T-cell (primary cell): ENCODE data around the gene DCTPP1. TPM values are rescaled to one million over a fixed set of nuclear protein-coding genes. Genes with fewer than 3 reads are reported as not detected.
"Not testable (repeated sequence)": the region's sequence is repeated elsewhere in the genome, so short reads cannot be mapped to it uniquely, and the experiment has no call there.

Source experiments
- ATAC-seq, 4 experiments: fragments of 200-7000 bp in 3 of 4; fragments of 150-1000 bp in 1 of 4; cut with Tn5 transposase; replicated peaks in 1 of 4; 1 replicate in 3 of 4; 2 replicates in 1 of 4; pipeline ENCODE4 v1.10.0; 2021; ENCODE audit warnings: moderate library complexity in 3 of 4, mild to moderate bottlenecking in 2 of 4, moderate number of reproducible peaks in 1 of 4
- CTCF ChIA-PET, 2 donors: fragments of 300-600 bp; sonication (Branson Sonifier 250); formaldehyde crosslinking; loops; one replicate each; lab custom pipeline; 2022; ENCODE audit warnings: antibody characterized with exemption in 2 of 2; lab: Charles Lee
- POLR2A ChIA-PET, 2 donors: fragments of 300-600 bp; sonication (Branson Sonifier 250); formaldehyde crosslinking; loops; one replicate each; lab custom pipeline; 2022; ENCODE audit warnings: antibody characterized with exemption in 2 of 2; lab: Charles Lee
- DNase-seq, 35 experiments: peaks; one replicate each; pipeline versions ENCODE4 v3.0.0 to v3.0.0-alpha.2; 2013 to 2023
- H3K27ac ChIP-seq: one replicate; pipeline ENCODE4 v1.5.1; 2013; ENCODE audit warnings: low read length
- H3K27me3 ChIP-seq, 2 experiments: replicated peaks in 1 of 2; 1 replicate in 1 of 2; 2 replicates in 1 of 2; pipeline versions ENCODE4 v1.6.1 to v1.7.0; 2013; ENCODE audit warnings: low read length in 1 of 2, mixed read lengths in 1 of 2; ENCODE audit not compliant: control insufficient read depth in 2 of 2, insufficient read depth in 2 of 2; ENCODE audit errors: extremely low read depth in 1 of 2
- H3K36me3 ChIP-seq, 2 donors: 1 replicate in 1 of 2; 2 replicates in 1 of 2; pipeline versions ENCODE4 v1.6.1 to v1.7.0; 2013; ENCODE audit warnings: low read length in 1 of 2; ENCODE audit not compliant: control insufficient read depth in 2 of 2, insufficient read depth in 1 of 2; ENCODE audit errors: extremely low read depth in 1 of 2
- H3K4me1 ChIP-seq, 2 experiments: 1 replicate in 1 of 2; 2 replicates in 1 of 2; pipeline versions ENCODE4 v1.6.1 to v1.7.0; 2013; ENCODE audit warnings: low read length in 2 of 2, mixed read lengths in 1 of 2; ENCODE audit not compliant: insufficient read depth in 2 of 2, control insufficient read depth in 1 of 2; ENCODE audit errors: extremely low read depth in 1 of 2
- H3K4me3 ChIP-seq, 2 donors: 1 replicate in 1 of 2; 2 replicates in 1 of 2; pipeline versions ENCODE4 v1.5.1 to v1.7.0; 2013; ENCODE audit warnings: mild to moderate bottlenecking in 2 of 2, low read length in 1 of 2, moderate library complexity in 1 of 2; ENCODE audit not compliant: control insufficient read depth in 1 of 2; ENCODE audit errors: extremely low read depth in 1 of 2
- H3K9me3 ChIP-seq: 2 replicates; pipeline ENCODE4 v1.7.0; 2013
- H3K27ac Mint-ChIP-seq, 2 donors: one replicate each; pipeline ENCODE4 v1.8.0; 2020 to 2021; ENCODE audit warnings: mild to moderate bottlenecking in 2 of 2, mixed read lengths in 2 of 2
- H3K27me3 Mint-ChIP-seq, 2 donors: one replicate each; pipeline ENCODE4 v1.8.0; 2021 to 2022; ENCODE audit warnings: mixed read lengths in 2 of 2
- H3K36me3 Mint-ChIP-seq: one replicate; pipeline ENCODE4 v1.8.0; 2021; ENCODE audit warnings: mixed read lengths
- H3K4me1 Mint-ChIP-seq, 3 donors: one replicate each; pipeline ENCODE4 v1.8.0; 2020 to 2022; ENCODE audit warnings: mixed read lengths in 3 of 3, mild to moderate bottlenecking in 1 of 3
- H3K4me3 Mint-ChIP-seq, 3 donors: one replicate each; pipeline ENCODE4 v1.8.0; 2020 to 2022; ENCODE audit warnings: mild to moderate bottlenecking in 3 of 3, mixed read lengths in 3 of 3, moderate library complexity in 3 of 3
- H3K9me3 Mint-ChIP-seq, 3 donors: one replicate each; pipeline ENCODE4 v1.8.0; 2020 to 2022; ENCODE audit warnings: mixed read lengths in 3 of 3
- WGBS: methylation state at CpG from one replicate; pipeline ENCODE4 v1.1.5; 2013; ENCODE audit warnings: missing lambda C conversion rate; ENCODE audit not compliant: insufficient coverage; 5-methylcytosine and 5-hydroxymethylcytosine counted together
- total RNA-seq, 35 experiments: library from RNA in 6 of 35; stranded (reverse) in 6 of 35; fragments of 120-200 nt in 1 of 35; gene quantifications; one replicate each; pipeline versions ENCODE4 v1.2.1 to v1.2.4 and lab custom pipeline; 2013 to 2026

Gene DCTPP1
- total RNA-seq, 5 donors from 2014 or later (not counting 1 experiment from before 2014, with no cell fraction given): 11.2 to 30.6 (median 24.7) TPM

GRCh38 chr16:30397776-30398660 lies 31.8 kb downstream of the DCTPP1 start:
- Histone ChIP-seq H3K4me1 (peaks cover 9 to 67% of the 10 kb centered on the region in 2 experiments), H3K27ac (no peak overlapping the region), H3K36me3 (peaks cover 2 to 18% of the 10 kb centered on the region in 2 donors), H3K9me3 (no peaks in the 10 kb centered on the region), H3K27me3 (peaks cover 0 to 8% of the 10 kb centered on the region in 2 experiments), H3K4me3 (no peak overlapping the region)
- no peak overlapping the region for H3K4me3 Mint-ChIP-seq
- POLR2A ChIA-PET: interaction anchor here in 1 of 2 donors (0.6 kb wide), 1 partner anchor 22 kb away, joined by 3 read pairs; no protein-coding TSS in a partner anchor
- H3K27me3 Mint-ChIP-seq: no peaks in the 10 kb centered on the region
- no peaks in the 10 kb centered on the region for H3K9me3 Mint-ChIP-seq
- CTCF ChIA-PET: no interaction called here
- no peak overlapping the region for H3K27ac Mint-ChIP-seq
- WGBS: 82% methylated on average over 36 of the region's 42 CpGs
- no peak for DNase-seq
- H3K4me1 Mint-ChIP-seq: peaks cover 37 to 50% (median 46%) of the 10 kb centered on the region in 3 donors
- no peaks in the 10 kb centered on the region for H3K36me3 Mint-ChIP-seq
- ATAC-seq: no peak

DNA sequence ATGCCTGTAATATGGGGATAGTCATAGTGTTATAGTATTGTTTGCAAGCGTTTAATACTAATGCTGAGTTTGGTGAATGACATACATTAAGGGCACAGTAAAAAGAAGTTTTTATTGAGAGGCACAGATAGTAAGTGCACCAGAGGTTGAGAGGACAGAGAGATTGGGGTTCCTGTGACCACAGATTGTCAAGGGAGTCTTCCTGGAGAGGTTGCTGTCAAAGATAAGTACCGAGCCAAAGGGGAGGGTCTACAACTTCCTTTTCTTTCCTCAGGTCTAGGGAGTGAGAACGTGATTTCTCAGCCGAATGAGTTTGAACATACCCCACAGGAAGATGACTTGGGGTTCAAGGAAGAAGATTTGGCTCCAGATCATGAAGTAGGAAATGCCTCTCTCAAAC lies 32.8 kb downstream of the DCTPP1 start:
- H3K27ac Mint-ChIP-seq: peak overlapping the region; percentile 39 to 49
- H3K27me3 Mint-ChIP-seq: no peaks in the 10 kb centered on the region
- POLR2A ChIA-PET: no interaction called here

DNA sequence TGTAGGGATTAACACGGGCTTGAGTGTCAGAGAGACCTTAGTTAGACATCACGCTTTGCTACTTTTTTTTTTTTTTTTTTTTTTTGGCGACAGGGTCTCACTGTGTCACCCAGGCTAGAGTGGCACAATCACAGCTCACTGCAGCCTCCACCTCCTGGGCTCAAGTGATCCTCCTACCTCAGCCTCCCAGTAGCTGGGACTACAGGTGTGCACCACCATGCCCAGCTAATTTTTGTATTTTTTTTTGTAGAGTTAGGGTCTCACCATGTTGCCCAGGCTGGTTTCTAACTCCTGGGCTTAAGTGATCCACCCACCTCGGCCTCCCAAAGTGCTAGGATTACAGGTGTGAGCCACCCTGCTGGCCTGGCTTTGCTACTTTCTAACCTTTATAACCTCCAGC lies 33.2 kb downstream of the DCTPP1 start:
- not testable (repeated sequence) for H3K27me3 ChIP-seq, H3K9me3 ChIP-seq, H3K4me3 ChIP-seq, H3K36me3 Mint-ChIP-seq, DNase-seq, H3K27me3 Mint-ChIP-seq, H3K9me3 Mint-ChIP-seq, H3K27ac ChIP-seq, ATAC-seq
- ChIA-PET CTCF (interaction anchor here in 1 of 2 donors (1.2 to 1.9 kb wide), 2 partner anchors 10 to 26 kb away, joined by 3 to 8 read pairs; no protein-coding TSS in a partner anchor), POLR2A (interaction anchor here in 1 of 2 donors (0.5 kb wide), 1 partner anchor 1905 kb away, joined by 5 read pairs; the partner anchor contains the start of gene CLN3)
- peak overlapping the region; percentile 39 to 49 for H3K27ac Mint-ChIP-seq
- peak overlapping the region; percentile 77 to 88 (median 84) for H3K4me3 Mint-ChIP-seq
- H3K36me3 ChIP-seq: peaks cover 2 to 18% of the 10 kb centered on the region in 2 donors
- peaks cover 9 to 67% of the 10 kb centered on the region in 2 experiments for H3K4me1 ChIP-seq
- H3K4me1 Mint-ChIP-seq: peaks cover 35 to 47% (median 43%) of the 10 kb centered on the region in 3 donors
- WGBS: 92% methylated on average over 2 of the region's 4 CpGs

More for the DNA sequence above, 32.8 kb downstream of the DCTPP1 start:
- Histone ChIP-seq H3K36me3 (peaks cover 2 to 18% of the 10 kb centered on the region in 2 donors), H3K27ac (no peak overlapping the region), H3K4me1 (peaks cover 9 to 67% of the 10 kb centered on the region in 2 experiments), H3K4me3 (no peak overlapping the region), H3K9me3 (no peaks in the 10 kb centered on the region), H3K27me3 (peaks cover 0 to 8% of the 10 kb centered on the region in 2 experiments)
- CTCF ChIA-PET: no interaction called here
- no peak for DNase-seq
- ATAC-seq: no peak
- no peaks in the 10 kb centered on the region for H3K9me3 Mint-ChIP-seq
- peak overlapping the region; percentile 77 to 88 (median 84) for H3K4me3 Mint-ChIP-seq
- 78% methylated on average over 1 of the region's 4 CpGs for WGBS
- peaks cover 37 to 50% (median 46%) of the 10 kb centered on the region in 3 donors for H3K4me1 Mint-ChIP-seq
- H3K36me3 Mint-ChIP-seq: no peaks in the 10 kb centered on the region

DNA sequence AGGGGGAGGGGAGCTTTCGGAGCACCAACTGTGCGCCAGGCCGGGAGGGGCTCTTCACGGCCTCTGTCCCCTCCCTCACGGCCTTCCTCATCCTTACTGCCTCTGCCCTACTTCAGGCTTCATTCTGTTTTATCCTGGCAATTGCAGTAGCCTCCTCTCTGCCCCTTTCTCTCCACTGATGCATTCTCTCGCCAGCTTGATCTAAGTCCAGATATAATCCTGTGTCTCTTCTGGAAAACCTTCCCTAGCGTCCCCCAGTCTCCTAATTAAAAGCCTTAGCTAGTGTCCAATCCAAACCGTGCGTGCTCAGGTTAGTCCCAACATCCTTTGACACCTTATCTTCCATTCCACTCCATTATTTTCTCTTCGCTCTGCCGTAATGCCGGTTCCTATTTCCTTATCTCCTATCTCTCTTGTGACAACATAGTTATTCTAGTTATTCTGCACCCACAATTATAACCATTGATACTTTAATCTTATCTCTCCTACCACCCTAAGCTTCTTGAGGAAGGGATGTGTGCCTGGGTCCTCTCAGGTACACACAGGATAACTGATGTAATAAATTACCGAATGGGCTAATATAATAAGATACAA lies 33.7 kb downstream of the DCTPP1 start:
- peak overlapping the region; percentile 77 to 88 (median 84) for H3K4me3 Mint-ChIP-seq
- DNase-seq (no peak), ATAC-seq (peak in 1 of 4 experiments; percentile 10)
- WGBS: 33% methylated on average over 11 of the region's 13 CpGs
- no peaks in the 10 kb centered on the region for H3K36me3 Mint-ChIP-seq
- no peaks in the 10 kb centered on the region for H3K9me3 ChIP-seq
- peaks cover 33 to 42% (median 41%) of the 10 kb centered on the region in 3 donors for H3K4me1 Mint-ChIP-seq
- ChIA-PET POLR2A (interaction anchor here in 1 of 2 donors (0.5 kb wide), 1 partner anchor 1904 kb away, joined by 5 read pairs; the partner anchor contains the start of gene CLN3), CTCF (interaction anchor here in 1 of 2 donors (1.2 to 1.9 kb wide), 4 partner anchors 11 to 25 kb away, joined by 3 to 8 read pairs (median 4); no protein-coding TSS in a partner anchor)
- H3K27me3 ChIP-seq: peaks cover 0 to 8% of the 10 kb centered on the region in 2 experiments
- peak overlapping the region; percentile 69 to 79 for H3K4me3 ChIP-seq
- H3K4me1 ChIP-seq: peaks cover 9 to 65% of the 10 kb centered on the region in 2 experiments
- peak overlapping the region; percentile 67 to 90 for H3K27ac Mint-ChIP-seq
- no peaks in the 10 kb centered on the region for H3K9me3 Mint-ChIP-seq
- H3K27ac ChIP-seq: no peak overlapping the region
- no peaks in the 10 kb centered on the region for H3K27me3 Mint-ChIP-seq
- peaks cover 2 to 18% of the 10 kb centered on the region in 2 donors for H3K36me3 ChIP-seq

DNA sequence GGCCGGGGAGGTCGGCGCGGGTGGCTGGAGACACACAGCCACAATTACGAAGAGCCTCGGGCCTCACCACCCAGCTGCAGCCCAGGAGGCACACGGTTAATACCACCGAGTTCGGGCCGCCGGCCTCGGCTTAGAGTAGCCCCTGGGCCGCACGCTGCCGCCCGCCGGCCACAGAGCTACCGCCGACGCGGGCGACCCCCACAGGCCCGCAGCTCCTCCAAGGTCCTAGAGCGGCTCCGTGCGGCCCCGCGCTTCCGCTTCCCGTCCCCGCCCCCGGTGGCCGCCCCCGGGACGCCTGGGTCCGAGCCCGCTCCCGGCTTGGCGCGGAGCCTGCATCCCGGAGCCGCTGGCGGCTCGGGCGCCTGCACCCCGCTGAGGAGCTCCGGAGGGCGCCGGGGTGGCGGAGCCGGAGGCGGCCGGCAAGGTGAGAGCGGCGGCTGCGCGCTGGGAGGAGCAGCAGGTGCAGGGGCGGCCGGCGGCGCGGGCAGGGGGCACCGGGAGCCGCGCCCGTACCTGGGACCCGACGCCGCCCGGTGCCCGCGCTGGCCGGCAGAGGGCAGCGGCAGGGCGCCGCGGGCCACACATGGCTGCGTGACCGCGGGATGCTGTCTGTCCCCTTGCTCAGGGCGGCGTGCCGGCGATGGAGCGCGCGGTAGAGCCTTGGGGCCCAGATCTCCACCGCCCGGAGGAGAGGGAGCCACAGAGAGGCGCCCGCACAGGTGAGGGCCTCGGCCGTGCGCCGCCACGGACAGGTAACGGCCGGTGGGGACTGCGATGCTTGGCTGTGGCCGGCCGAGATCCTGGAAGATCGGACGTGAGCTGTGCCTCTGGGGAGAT lies 34.5 kb downstream of the DCTPP1 start, which contains the start of gene ZNF48:
TSS of gene ZNF48 (plus strand) at position 266 of the 837 bp plus-strand sequence. CDS start at position 641, 375 bp downstream.
- peak within 1 kb of the TSS; percentile 69 to 79 for H3K4me3 ChIP-seq

More for the DNA sequence above, 34.5 kb downstream of the DCTPP1 start, which contains the start of gene ZNF48:
- Histone ChIP-seq H3K9me3 (no peaks in the 10 kb centered on the region), H3K27me3 (peaks cover 0 to 3% of the 10 kb centered on the region in 2 experiments), H3K27ac (peak within 1 kb of the TSS; percentile 61), H3K4me1 (peaks cover 9 to 58% of the 10 kb centered on the region in 2 experiments), H3K36me3 (peaks cover 2 to 18% of the 10 kb centered on the region in 2 donors)
- peak; percentile 73 to 84 (median 81) for ATAC-seq
- POLR2A ChIA-PET: no interaction called here
- Mint-ChIP-seq H3K9me3 (no peaks in the 10 kb centered on the region), H3K36me3 (no peaks in the 10 kb centered on the region), H3K4me3 (peak within 1 kb of the TSS; percentile 83 to 88 (median 84)), H3K27ac (peak within 1 kb of the TSS; percentile 79 to 90), H3K4me1 (peaks cover 29 to 39% (median 38%) of the 10 kb centered on the region in 3 donors), H3K27me3 (no peaks in the 10 kb centered on the region)
- DNase-seq: peak in 17 of 35 experiments; percentile 12 to 70 (median 47)
- CTCF ChIA-PET: interaction anchor here in 1 of 2 donors (0.7 to 1.9 kb wide), 5 partner anchors 12 to 156 kb away, joined by 3 to 8 read pairs (median 4); no protein-coding TSS in a partner anchor
- under 1% methylated on average over 87 of the region's 103 CpGs for WGBS
